GM19351 (cell line): ENCODE measurements around the gene PRKAR1B.

ENCODE experiments used
- ATAC-seq: cut with Tn5 transposase; IDR thresholded peaks from one replicate; pipeline ENCODE4 v1.9.1; 2021; ENCODE audit warnings: mild to moderate bottlenecking, moderate library complexity; ENCODE audit not compliant: unreplicated experiment

PRKAR1B gene

DNA sequence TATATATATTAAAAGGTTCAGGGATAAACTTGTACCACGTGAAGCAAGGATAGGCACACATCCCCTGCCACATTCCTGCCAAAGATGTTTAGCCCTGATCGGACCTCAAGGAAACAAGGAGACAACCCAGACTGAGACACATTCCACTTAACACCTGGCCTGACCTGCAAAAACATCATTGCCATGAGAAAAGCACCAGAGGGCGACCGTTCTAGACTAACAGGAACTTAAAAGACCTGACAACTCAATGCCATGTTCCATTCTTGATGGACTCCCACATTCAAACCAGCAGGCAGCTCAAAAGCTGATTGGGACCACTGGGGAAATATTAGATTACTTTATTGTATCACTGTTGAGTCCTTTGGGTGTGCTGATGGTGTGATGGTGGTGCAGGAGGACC is 199.4 kb downstream of the PRKAR1B start:
- ATAC-seq: no peak

- no peak for ATAC-seq
Observed at GRCh38 chr7:526460-527034, 200.5 kb downstream of the PRKAR1B start.

- ATAC-seq: no peak
Observed at GRCh38 chr7:525740-526139, 201.3 kb downstream of the PRKAR1B start.

- no peak for ATAC-seq
Observed at GRCh38 chr7:524800-525199, 202.3 kb downstream of the PRKAR1B start.

- no peak for ATAC-seq
Observed at GRCh38 chr7:523347-524336, 203.4 kb downstream of the PRKAR1B start.

DNA sequence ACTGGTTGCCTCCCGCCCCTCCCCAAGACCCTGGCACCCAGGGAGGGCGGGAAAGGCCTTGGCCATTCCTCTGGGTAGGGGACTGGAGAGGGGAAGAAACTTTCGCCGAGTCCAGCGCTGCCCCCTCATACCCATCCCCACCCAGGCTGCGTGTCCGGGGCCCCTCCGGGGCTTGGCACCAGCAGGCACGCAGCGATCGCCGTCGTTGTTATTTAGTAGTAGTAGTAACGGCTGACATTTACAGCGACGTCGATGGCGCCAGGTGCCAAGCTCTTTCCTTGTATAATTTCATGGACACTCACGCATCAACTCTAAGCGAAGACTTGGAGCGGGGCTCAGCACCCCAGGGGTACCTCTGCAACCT is 204.1 kb downstream of the PRKAR1B start:
- no peak for ATAC-seq

GRCh38 chr7:522071-522950 is 204.8 kb downstream of the PRKAR1B start:
- peak; percentile 40 for ATAC-seq

GRCh38 chr7:521221-522070 is 205.6 kb downstream of the PRKAR1B start:
- no peak for ATAC-seq

- no peak for ATAC-seq
Observed at GRCh38 chr7:520503-521161, 206.4 kb downstream of the PRKAR1B start.

DNA sequence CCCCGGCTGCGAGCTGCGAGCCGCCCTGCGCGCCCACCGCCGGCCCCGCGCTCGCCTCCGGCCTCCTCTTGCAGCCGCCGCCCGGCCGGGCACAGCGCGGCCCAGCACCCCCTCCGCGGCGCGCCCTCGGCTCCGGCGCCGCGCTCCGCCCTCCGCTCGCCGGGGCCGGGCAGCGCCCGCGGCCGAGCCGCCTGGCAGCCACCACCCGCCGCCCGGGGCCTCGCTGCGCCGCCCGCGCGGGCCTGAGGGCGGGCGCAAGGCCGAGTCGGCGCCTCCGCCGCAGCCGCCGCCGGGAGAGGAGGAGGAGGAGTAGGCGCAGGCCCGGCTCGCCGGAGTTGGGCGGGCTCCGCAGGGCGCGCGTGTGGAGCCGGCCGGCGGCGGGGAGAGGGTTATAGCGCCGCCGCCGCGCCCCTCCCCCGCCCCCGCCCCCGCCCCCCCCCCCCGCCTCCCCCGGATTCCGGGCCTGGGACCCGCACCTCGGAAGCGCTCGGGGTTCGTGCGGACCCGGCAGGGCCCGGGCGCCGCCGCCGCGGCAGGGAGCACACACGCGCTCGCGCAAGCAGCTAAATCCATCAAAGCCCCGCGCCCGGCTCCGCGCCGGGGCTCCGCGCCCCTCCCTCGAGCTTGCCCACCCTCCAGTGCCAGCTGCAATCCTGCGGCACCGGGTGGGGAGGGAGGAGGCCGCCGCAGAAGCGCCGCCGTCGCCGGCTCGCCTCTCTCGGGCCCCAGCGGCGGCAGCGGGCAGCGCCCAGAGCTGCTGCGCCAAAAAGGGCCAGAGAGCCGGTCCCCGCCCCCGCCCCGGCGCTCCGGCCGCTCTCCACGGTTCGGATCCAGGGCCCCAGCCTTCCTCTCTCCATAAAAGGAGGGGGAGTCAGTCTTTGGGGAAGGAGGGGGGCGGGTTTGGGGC is 207.3 kb downstream of the PRKAR1B start, which contains the start of gene PDGFA:
Gene PDGFA (minus strand): TSS at position 363 of the 907 bp plus-strand sequence. CDS start 845 bp downstream, outside the sequence.
- ATAC-seq: no peak

DNA sequence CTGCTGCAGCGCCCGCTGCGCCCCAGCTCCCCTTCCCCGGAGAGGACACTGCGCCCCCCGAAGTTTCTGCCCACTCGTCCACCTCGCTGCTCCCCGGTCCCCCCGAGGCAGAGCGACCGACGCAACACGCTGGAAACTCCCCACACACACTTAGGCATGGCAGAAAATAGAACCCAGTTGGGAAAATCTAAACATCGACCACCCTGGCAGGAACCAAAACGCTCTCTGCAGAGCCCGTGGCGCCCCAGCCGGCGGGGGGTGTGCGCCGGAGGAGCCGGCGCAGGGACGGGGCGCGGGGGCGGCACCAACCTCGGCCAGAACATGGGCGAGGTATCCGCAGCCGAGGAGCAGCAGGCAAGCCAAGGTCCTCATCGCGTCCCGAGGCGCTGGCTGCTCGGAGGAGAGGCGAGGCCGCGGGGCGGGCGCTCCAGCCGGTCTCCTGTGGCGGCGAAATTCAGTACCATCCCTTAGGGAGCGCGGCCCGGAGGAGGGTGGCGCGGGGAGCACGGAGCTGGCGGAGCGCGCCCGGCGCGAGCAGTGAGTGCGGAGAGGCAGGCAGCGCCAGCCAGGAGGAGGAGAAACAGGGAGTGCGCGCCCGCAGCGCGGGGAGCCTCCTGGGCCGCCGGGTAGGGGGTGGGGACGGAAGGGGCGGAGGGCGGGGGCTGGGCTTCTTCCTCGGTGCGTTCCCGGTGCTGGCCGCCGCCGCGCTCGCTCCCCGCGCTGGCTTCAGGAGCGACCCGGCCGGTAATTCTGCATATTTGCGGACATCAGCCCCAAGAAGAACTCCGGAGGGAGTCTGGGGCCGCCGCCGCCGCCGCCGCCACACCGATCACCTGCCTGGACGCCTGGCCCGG is 208.2 kb downstream of the PRKAR1B start:
- ATAC-seq: no peak

DNA sequence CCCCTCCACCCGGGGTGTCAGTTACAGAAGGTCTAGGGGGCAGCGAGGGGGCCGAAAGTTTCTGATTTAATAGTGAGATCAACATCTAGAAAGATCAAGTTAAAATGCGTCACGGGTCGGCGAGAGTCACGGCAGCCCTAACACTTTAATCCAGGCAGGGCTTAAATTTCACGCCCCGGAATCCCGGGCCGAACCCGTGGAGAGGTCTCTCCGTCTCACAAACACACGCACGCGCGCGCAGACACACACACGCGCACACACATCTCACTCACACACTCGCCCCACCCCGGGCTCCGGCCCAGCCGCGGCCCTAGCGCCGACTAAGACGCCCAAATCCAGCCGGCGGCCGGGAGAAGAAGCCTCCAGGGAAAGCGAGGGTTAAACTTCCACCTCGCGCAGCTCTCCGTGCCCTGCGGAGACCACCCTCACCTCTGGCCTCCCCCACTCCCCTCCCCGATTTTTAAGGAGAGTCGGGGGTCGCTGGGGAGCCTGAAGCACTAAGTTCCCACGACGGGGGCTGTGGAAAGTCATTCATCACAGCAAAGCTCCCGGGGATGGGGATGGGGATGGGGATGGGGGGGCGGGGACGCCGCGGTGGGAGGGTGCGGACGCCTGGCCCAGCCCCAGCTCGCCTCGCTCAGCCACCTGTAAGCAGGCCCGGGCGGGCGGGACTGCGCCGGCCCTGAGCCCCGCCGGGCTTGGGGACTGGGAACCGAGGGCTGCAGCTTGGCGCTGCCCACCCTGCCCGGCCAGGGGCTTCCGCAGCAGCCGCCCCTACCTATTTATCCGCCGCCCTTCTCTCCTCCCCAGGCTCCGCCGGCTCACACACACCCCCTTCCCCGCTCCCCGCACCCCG is 209.1 kb downstream of the PRKAR1B start:
- no peak for ATAC-seq

DNA sequence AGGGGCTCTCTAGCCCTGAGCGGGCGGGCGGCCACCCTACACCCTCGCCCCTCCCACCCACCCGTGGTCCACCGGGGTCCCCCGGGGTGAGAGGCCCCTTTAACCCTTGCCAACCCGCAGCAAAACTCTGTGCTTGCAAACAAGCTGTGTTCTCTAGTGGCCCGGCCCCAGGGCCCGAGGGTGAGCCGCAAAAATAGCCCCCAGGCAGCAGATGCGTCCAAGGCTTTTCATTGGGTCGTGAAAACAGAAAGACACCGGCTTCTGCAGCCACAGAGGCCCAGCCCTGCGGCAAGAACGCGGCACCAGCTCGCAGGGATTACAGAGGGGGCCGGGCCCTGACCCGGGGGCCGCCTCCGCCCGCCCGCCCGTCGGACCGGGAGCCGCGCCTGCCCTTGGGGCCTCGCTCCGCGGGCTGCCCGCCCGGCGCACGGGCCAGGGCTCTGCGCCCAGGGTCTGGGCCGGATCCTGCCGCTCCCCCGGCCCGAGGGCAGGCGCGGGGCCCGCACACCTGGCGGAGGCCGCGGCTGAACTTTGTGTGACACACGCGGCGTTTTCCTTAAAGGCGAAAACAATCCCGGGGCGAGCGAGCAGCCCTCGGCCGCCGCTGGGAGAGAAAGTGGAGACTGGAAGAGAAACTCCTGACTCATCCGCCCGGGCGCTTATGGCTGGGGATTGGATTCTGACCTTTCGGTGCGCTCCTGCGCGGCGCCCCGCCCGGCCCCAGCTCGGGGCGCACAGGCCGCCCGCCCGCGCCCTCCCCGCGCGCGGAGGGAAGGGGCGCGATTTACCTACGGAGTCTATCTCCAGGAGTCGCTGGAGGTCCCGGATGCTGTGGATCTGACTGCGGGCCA is 210.2 kb downstream of the PRKAR1B start:
- ATAC-seq: no peak

DNA sequence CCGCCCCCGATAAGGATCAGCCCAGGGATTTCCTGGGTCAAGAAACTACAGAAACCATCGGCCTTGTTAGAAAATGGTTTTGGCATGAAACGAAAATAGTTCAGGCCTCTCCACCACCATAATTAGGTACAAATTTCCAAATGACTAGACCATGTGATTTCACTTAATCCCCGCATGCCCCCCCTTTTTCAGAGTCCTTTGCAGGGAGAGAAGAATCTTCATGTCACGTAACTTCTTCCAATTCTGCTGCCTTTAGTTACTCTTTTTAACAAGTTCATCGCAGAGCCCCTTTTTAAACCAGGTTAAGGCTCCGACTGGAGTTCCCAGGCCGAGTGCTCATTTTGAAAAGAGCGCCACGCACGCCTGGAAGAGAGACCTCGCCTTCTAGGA is 210.9 kb downstream of the PRKAR1B start:
- ATAC-seq: no peak

DNA sequence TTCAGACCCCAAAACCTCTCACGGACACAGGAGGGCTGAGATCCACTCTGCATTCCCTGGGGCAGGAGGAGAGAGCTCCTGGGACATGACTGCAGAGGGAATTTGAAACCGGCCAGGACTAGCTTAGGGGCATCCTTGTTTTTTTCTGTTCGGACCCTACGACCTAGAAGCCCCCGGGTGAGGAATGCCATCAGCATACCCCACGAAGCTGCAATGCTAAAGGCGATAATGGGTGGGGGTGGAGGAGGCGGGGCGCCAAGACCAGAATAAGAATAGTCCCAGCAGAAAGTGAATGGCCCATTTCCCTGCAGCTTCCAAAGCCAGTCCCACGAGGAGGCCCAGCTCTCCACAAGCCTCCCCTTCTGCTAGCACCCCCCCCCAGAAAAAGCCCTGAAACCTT is 211.5 kb downstream of the PRKAR1B start:
- no peak for ATAC-seq
